GM11168 (cell line): ENCODE results near the gene CSNK2A2.

Source experiments
- in situ Hi-C: fragments of 300-500 bp; cut with MboI; formaldehyde crosslinking; loops from one replicate; pipeline ENCODE4 v1.12.0; 2022; ENCODE audit warnings: low sequenced_read_pairs; ENCODE audit not compliant: unreplicated experiment

Gene CSNK2A2

DNA sequence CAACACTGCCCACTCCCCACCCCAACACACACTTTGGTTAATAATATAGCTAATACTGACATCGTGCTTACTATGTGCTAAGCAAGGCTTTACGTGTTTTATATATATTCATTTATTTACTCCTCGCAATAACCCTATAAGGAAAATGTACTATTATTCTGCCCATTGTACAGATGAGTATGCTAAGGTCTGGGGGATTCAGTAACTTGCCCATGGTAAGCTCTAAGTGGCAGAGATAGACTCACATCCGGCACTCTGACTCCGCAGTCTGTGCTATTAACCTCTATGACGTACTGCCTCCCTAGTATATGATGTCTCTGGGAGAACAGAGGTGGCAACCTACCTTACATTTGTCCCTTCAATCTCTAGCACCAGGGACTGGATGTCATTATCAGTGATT is 81.4 kb downstream of the CSNK2A2 start:
- in situ Hi-C loops, result no loop called here

DNA sequence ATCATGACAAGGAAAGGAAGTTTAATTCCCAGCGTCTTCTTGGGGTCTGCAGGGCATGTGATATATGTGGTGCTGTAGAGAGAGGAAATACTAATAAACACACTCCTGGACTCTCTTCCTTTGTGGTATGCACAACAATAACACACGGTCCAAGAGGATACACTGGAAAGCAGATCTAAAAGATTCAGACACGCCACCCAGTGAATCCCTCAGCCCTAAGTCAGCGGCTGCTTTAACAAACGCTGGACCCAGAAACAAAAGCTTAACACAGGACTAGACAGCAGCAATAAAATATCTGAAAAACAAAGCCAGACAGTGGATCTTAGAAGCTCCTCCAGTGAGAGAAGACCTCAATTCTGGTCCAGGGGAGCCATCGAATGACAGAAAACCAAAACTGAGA is 81.8 kb downstream of the CSNK2A2 start:
- in situ Hi-C loops, result no loop called here

DNA sequence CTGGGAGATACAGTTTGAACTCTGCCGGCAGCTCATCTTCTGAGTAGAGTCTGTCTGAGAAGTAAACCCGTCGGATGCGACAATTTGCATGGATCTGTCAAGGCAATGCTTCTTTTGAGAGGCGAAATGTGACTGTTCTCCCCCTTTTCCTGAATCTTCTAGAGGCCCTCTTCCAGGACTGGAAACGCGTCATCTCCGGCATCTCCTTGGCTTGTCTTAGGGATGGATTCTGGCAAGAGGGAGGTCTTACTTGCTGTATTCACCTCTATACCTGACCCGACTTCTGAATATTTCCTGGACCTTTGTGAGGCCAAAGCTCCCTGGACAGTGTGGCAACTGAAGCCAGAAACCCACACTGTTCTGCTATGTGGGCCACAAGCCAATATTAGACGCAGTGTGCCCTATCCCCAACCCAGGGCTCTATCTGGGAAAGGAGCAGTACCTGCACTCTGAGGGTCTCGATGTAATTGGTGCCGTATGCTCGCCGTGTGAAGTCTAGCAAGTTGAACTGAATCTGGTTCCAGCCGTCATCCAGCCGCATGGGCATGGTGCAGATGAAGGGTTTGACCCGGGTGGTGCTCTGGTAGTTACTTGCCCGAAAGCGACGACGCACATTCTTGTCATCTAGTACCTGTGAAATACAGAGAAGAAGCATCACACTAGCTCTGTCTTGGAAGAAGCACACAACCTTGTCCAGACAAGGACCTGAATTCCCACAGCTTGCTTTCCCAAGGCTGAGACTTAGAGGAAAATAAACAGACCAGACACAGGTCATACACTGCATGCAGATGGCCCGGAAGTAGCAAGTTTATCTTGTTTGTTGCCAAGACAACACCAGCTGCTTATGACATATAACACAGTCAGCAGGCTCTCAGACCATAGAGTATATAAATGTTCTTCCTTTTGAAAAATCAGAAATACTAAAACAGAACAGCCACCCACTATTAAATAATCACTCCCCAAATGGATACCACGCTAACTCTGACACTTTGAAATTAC is 82.8 kb downstream of the CSNK2A2 start:
- in situ Hi-C loops, result no loop called here

DNA sequence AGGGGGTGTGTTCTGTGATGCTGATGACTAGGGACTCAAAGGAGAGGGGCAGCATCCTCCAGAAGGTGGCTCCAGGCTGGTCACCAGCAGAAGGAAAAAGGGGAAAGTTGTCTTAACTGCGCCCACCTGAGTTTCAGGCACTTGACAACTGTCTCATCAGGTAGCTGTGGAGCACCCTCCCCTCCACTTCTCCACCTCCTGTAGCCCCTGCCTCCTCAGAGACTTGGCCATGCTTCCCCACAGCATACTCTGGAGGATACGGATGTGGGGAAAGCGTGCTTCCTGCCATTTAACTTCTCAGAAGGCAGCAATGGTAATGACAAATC is 86.6 kb downstream of the CSNK2A2 start:
- in situ Hi-C loops, result no loop called here

DNA sequence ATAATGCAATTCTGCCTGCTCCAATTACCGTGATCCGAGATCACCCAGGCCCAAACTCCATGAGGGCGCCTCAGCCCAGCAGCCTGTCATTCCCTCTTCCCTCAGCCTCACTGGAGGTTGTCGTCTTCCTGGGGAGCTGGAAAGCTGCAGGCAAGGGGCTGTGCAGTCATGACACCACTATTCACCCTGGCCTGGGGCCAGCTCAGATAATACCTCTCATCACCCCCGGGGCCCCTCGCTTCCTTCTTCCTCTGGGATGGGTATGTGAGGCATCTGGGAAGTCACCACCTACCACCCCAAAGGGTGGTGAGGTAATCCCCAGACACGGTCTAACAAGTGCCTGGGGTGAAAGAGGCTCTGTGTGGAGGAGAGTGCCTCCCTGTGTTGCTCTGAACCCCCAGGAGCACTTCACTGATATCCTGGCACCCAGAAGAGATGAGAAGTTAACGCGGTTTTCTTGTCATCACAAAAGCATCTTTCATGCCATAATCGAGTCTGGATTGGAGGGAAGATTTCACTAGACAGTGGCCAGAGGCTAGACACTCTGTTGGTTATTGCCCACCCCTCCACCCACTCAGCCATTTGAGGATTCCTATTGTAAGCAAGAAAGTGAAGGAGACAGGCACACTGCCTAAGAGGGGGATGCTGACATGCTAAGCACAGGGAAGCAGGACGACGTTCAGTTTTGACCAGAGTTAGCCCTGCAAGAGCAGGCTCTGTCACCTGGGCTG is 87.2 kb downstream of the CSNK2A2 start:
- in situ Hi-C loops, result no loop called here

DNA sequence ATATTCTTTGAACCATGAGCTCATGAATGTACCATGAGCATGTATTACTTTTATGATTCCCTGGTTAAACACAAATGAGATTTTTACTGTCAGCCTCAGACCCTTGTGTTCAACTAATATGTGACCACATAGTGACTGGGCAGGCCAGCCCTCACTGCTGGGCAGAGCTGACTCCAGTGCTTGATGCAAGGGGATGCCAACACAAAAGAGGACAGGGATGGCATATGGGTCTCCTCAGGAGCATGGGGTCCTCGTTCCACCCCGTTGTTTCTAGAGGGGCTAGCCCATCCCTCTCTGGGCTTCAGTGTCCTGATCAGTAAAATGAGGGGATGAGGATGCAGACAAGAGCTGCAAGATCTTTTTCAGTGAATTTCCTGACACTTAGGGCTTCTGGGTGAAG is 88.0 kb downstream of the CSNK2A2 start:
- in situ Hi-C loops, result no loop called here

DNA sequence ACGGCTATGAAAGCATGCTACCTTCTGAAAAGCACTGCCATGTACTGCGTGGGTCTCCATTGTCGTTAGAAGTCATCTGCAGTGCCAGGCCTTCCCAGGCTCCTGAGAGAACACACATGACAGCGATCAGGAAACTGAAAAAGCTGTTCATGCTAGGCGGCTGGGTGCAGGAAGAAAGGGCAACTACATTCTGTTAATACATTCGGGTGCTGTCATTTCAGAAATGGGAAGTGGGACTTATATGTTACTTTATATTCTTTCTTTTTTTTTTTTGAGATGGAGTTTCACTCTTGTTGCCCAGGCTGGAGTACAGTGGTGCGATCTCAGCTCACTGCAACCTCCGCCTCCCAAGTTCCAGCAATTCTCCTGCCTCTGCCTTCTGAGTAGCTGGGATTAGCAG is 88.6 kb downstream of the CSNK2A2 start:
- in situ Hi-C loops, result no loop called here
